WTC11 (cell line): ENCODE results near the gene LYPD1.

ENCODE experiments used
- ATF3 ChIP-seq: sonication (generic); formaldehyde crosslinking; conservative IDR thresholded peaks from 2 replicates; pipeline ENCODE4 v1.8.1; 2022; ENCODE audit warnings: mild to moderate bottlenecking, missing genetic modification reagents
- CTCF ChIP-seq: fragments of 200-600 bp; IDR thresholded peaks from 2 replicates; pipeline ENCODE4 v1.8.0; 2022; ENCODE audit warnings: antibody characterized with exemption
- FOXP4 ChIP-seq: sonication (generic); formaldehyde crosslinking; IDR thresholded peaks from 2 replicates; pipeline ENCODE4 v1.8.0; 2022; ENCODE audit warnings: mild to moderate bottlenecking, missing genetic modification reagents
- GABPB1 ChIP-seq: sonication (generic); formaldehyde crosslinking; IDR thresholded peaks from 2 replicates; pipeline ENCODE4 v1.8.1; 2023; ENCODE audit warnings: mild to moderate bottlenecking, missing genetic modification reagents
- HMGXB4 ChIP-seq: sonication (generic); formaldehyde crosslinking; IDR thresholded peaks from 2 replicates; pipeline ENCODE4 v1.8.1; 2023; ENCODE audit warnings: mild to moderate bottlenecking, moderate library complexity, missing genetic modification reagents
- MAX ChIP-seq: sonication (generic); formaldehyde crosslinking; IDR thresholded peaks from 2 replicates; pipeline ENCODE4 v1.8.0; 2022; ENCODE audit warnings: mild to moderate bottlenecking, missing genetic modification reagents
- MYBL2 ChIP-seq: sonication (generic); formaldehyde crosslinking; IDR thresholded peaks from 2 replicates; pipeline ENCODE4 v1.8.1; 2023; ENCODE audit warnings: mild to moderate bottlenecking, moderate library complexity, missing genetic modification reagents
- NFATC4 ChIP-seq: fragments of 250-450 bp; sonication (Bioruptor Pico); IDR thresholded peaks from 2 replicates; pipeline ENCODE4 v1.9.0; 2021; ENCODE audit warnings: mild to moderate bottlenecking
- PREB ChIP-seq: sonication (generic); formaldehyde crosslinking; IDR thresholded peaks from 2 replicates; pipeline ENCODE4 v1.8.1; 2022; ENCODE audit warnings: mild to moderate bottlenecking, missing genetic modification reagents, moderate library complexity, borderline replicate concordance
- ZNF281 ChIP-seq: sonication (generic); formaldehyde crosslinking; IDR thresholded peaks from 2 replicates; pipeline ENCODE4 v1.8.0; 2023; ENCODE audit warnings: mild to moderate bottlenecking, missing genetic modification reagents

- TF ChIP-seq CTCF: no peak
- no peak for TF ChIP-seq GABPB1
- no peak for TF ChIP-seq NFATC4 (CRISPR knock-in tag)
- no peak for TF ChIP-seq ZNF281 (CRISPR knock-in tag)
- no peak for TF ChIP-seq ATF3
- no peak for TF ChIP-seq PREB
- TF ChIP-seq MYBL2 (CRISPR knock-in tag): no peak
- no peak for TF ChIP-seq FOXP4
- TF ChIP-seq HMGXB4 (CRISPR knock-in tag): no peak
- TF ChIP-seq MAX (CRISPR knock-in tag): no peak
These were observed 37.9 kb downstream of the LYPD1 start for GRCh38 chr2:132632000-132632649.
